Neuron (in vitro differentiated cells): Measurements from ENCODE around the gene SLC25A12.
"Not testable (repeated sequence)": the region's sequence is repeated elsewhere in the genome, so short reads cannot be mapped to it uniquely, and the experiment has no call there.

Source experiments
- H2AFZ ChIP-seq: one replicate; pipeline ENCODE4 v1.6.1; 2013; ENCODE audit warnings: low read depth, mild to moderate bottlenecking, inconsistent platforms, low read length, moderate library complexity
- H3K27me3 ChIP-seq: one replicate; pipeline ENCODE4 v1.6.1; 2013; ENCODE audit warnings: low read length; ENCODE audit not compliant: insufficient read depth
- H3K36me3 ChIP-seq: one replicate; pipeline ENCODE4 v1.6.1; 2013; ENCODE audit warnings: low read length; ENCODE audit not compliant: insufficient read depth
- H3K4me1 ChIP-seq: one replicate; pipeline ENCODE4 v1.6.1; 2013; ENCODE audit warnings: low read length; ENCODE audit not compliant: insufficient read depth
- H3K4me3 ChIP-seq: 2 replicates; pipeline ENCODE4 v1.5.1; 2013; ENCODE audit warnings: mild to moderate bottlenecking, low read length, moderate library complexity
- H3K9me3 ChIP-seq: one replicate; pipeline ENCODE4 v1.6.1; 2013; ENCODE audit warnings: low read length

Gene SLC25A12

DNA sequence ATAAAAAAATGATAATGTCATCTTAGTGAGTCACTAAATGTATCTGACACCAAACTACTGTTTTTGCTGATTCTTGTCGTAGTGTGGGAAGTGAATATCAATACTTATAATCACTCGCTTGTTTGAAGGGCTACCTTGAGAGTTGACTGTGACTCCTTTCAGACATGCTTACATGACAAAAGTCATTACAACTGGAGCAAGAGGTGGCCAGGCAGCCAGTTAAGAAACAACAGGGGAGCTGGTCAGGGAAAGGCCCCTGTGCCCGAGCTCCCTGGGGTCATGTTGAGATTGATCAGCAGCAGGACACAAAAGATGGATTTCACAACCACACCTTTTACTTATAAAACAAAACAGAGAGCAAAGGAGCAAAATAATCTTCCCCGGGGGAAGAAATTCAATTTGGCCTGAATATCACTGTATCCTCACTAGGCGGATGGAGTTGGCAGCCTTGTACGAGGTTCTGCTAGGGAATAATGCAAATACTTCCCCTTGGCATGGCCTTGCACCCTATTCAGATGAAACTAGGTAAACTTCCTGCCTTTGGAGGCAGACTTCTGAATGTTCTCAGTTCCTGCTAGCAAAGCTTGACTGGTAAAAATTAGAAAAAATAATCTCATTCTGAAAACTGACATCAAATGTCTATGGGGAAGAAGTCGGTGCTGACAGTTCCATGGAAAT, 105.6 kb downstream of the SLC25A12 start:
- Histone ChIP-seq H3K36me3 (peaks cover 60% of the 10 kb centered on the region), H2AFZ (no peak overlapping the region), H3K9me3 (no peaks in the 10 kb centered on the region), H3K4me3 (no peak overlapping the region), H3K4me1 (peaks cover 9% of the 10 kb centered on the region), H3K27me3 (no peaks in the 10 kb centered on the region)

DNA sequence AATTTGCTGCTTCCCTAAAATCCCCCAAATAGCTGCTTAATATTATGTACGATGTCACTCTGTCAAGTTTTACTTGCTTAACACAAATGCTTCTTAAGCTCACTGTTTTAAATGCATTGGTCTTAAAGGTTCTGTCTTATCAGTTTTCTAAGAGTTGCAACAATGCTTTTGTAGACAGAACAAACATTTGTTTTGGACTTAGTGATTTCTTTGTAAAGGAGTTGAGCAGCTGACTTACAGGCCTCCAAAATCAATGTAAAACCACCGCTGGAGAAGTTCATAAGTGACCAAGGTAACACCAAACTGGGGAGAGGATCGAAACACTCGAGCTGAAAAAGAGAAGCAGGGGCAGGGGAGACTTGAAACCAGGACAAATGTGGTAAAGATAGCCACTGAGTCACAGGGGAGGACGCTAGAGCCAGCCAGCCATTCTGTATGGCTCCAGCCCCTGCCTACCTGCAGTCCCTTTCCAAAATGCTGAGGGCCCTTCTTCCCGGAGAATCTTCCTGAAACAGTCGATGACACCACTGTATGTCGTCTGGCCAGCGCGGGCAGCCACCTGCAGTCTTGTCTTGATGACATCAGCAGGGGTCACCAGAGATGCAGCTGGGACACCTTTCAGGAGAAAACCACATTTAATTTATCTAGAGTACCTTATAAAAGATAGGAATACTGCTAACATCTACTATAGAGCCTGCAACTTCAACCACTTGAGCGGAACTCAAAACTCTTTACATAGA, 106.5 kb downstream of the SLC25A12 start:
- Histone ChIP-seq H3K27me3 (no peaks in the 10 kb centered on the region), H3K36me3 (peaks cover 62% of the 10 kb centered on the region), H3K4me3 (no peak overlapping the region), H3K9me3 (no peaks in the 10 kb centered on the region), H2AFZ (no peak overlapping the region), H3K4me1 (no peaks in the 10 kb centered on the region)

DNA sequence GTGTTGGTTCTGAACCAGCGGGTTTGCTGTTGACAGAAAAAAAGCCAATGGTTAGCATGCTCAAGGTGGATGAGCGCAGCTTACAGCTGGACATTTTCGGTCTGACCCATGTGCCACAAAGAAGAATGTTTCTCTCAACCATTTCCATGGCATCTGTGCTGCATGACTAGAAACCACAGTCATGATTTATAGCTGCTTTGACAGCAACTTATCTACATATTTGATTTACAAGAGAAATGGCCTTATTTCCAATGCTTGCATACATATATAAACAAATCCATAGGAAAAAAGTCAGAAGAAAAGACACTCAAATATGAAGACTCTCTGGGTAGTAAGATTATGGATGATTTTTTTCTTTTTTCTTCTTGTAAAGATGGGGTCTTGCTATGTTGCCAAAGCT, 108.6 kb downstream of the SLC25A12 start:
- no peaks in the 10 kb centered on the region for H3K4me1 ChIP-seq
- no peak overlapping the region for H3K4me3 ChIP-seq
- no peaks in the 10 kb centered on the region for H3K27me3 ChIP-seq
- H2AFZ ChIP-seq: no peak overlapping the region
- peaks cover 55% of the 10 kb centered on the region for H3K36me3 ChIP-seq
- peaks cover 3% of the 10 kb centered on the region for H3K9me3 ChIP-seq

DNA sequence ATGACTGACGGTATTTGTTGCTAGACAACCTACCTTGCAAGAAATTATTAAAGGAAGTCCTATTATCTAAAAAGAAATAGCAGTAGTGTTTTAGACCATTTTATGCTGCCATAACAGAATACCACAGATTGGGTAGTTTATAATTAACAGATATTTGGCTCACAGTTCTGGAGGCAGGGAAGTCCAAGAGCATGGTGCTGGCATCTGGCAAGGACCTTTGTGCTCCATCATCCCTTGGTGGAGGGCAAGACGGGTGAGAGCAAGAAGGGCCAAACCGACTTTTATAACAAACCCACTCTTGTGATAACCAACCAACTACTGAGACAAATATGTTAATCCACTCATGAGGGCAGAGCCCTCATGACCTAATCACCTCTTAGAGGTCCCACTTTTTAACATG, 115.5 kb downstream of the SLC25A12 start:
- Histone ChIP-seq H3K36me3 (peaks cover 6% of the 10 kb centered on the region), H3K9me3 (peaks cover 5% of the 10 kb centered on the region), H2AFZ (no peak overlapping the region), H3K4me3 (no peak overlapping the region), H3K27me3 (no peaks in the 10 kb centered on the region), H3K4me1 (no peaks in the 10 kb centered on the region)

DNA sequence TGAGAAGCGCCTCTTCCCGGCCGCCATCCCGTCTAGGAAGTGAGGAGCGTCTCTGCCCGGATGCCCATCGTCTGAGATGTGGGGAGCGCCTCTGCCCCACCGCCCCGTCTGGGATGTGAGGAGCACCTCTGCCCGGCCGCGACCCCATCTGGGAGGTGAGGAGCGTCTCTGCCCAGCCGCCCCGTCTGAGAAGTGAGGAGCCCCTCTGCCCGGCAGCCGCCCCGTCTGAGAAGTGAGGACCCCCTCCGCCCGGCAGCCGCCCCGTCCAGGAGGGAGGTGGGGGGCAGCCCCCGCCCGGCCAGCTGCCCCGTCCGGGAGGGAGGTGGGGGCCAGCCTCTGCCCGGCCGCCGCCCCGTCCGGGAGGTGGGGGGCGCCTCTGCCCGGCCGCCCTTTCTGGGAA, 119.5 kb downstream of the SLC25A12 start:
- not testable (repeated sequence) for H2AFZ ChIP-seq, H3K36me3 ChIP-seq, H3K4me1 ChIP-seq, H3K27me3 ChIP-seq, H3K9me3 ChIP-seq, H3K4me3 ChIP-seq

DNA sequence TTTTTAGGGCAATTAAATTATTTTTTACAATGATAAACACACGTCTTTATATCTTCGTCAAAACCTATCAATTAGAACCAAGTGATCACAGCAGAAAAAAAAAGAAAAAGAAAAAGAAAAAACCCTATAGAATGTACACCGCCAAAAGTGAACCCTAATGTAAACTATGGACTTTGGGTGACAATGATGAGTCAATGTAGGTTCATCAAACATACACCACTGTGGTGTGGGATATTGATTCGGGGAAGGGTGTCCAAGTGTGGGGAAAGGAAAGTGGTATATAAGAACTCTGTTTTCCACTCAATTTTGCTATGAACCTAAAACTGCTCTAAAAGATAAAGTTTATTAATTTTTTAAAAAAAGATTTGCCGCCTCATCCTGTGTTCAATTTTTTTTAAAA, 121.7 kb downstream of the SLC25A12 start:
- no peak overlapping the region for H3K4me3 ChIP-seq
- no peaks in the 10 kb centered on the region for H3K27me3 ChIP-seq
- H3K9me3 ChIP-seq: peaks cover 3% of the 10 kb centered on the region
- no peaks in the 10 kb centered on the region for H3K36me3 ChIP-seq
- no peak overlapping the region for H2AFZ ChIP-seq
- no peaks in the 10 kb centered on the region for H3K4me1 ChIP-seq

DNA sequence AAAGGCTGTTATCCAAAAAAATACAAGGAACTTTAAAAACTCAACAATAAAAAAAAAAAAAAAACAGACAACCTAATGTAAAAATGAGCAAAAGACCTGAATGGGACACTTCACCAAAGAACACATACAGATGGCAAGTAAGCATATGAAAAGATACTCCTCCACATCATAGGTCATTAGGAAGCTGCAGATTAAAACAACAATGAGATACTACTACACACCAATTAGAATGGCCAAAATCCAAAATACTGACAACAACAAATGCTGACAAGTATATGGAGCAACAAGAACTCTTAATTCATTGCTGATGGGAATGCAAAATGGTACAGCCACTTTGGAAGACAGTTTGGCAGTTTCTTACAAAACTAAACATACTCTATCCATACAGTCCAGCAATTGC, 122.6 kb downstream of the SLC25A12 start:
- peaks cover 3% of the 10 kb centered on the region for H3K9me3 ChIP-seq
- no peaks in the 10 kb centered on the region for H3K27me3 ChIP-seq

DNA sequence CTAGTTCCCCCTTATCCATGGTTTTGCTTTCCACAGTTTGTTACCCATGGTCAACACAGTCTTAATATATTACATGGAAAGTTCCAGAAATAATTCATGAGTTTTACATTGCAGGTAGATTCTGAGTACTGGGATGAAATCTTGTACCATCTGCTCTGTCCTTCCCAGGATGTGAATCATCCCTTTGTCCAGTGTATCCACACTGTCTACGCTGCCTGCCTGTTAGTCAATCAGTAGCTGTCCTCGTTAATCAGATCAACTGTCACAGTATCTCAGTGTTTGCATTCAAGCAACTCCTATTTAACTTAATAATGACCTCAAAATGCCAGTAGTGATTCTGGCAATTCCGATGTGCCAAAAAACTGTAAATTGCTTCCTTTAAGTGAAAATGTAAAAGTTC, 130.4 kb downstream of the SLC25A12 start:
- Histone ChIP-seq H2AFZ (no peak overlapping the region), H3K36me3 (peaks cover 18% of the 10 kb centered on the region), H3K4me3 (no peak overlapping the region), H3K4me1 (no peaks in the 10 kb centered on the region), H3K9me3 (no peaks in the 10 kb centered on the region), H3K27me3 (no peaks in the 10 kb centered on the region)

More for the DNA sequence above, 122.6 kb downstream of the SLC25A12 start:
- Histone ChIP-seq H2AFZ (no peak overlapping the region), H3K4me1 (no peaks in the 10 kb centered on the region), H3K36me3 (no peaks in the 10 kb centered on the region), H3K4me3 (no peak overlapping the region)

DNA sequence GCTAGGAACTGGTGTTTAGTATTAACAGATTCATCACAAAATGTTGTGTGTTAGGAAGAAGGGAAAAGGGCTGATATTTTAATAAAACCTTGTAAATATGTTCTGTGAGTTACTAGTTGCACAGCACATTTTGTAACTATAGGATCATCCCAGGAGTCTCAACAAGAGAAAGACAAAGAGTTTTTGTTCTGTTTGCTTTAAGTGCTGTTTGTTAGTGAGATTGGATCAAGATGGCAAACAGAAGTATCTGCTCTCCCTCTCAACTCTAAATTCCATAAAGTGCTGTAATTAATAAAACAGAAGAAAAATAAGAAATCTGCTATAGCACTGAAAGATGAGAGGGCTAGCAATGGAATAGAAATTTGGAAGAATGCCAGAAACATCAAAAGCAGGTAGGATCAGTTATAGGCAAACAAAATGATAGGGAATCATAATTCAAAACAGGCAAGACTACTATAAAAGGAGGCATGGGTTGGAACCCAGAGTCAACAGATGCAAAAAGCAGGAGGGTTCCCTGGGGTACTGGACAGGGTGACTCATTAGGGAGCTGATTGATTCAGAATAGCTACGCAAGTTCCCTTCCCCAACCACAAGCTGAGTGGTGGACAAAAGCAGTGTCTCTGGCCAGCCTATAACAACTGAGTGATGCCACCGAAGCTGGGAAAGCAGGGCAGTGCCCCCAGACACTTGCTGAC, 131.0 kb downstream of the SLC25A12 start:
- Histone ChIP-seq H3K4me1 (no peaks in the 10 kb centered on the region), H3K4me3 (no peak overlapping the region), H3K9me3 (no peaks in the 10 kb centered on the region), H2AFZ (no peak overlapping the region), H3K27me3 (no peaks in the 10 kb centered on the region), H3K36me3 (peaks cover 18% of the 10 kb centered on the region)

DNA sequence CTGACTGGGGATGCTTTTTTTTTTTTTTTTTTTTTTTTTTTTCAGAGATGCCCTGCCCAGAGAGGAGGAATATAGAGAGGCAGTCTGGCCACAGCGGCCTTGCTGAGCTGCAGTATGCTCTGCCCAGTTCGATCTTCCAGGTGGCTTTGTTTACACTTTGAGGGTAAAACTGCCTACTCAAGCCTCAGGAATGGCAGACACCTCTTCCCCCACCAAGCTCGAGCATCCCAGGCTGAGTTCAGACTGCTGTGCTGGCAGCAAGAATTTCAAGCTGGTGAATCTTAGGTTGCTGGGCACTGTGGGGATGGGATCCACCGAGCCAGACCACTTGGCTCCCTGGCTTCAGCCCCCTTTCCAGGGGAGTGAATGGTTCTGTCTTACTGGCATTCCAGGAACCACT, 132.9 kb downstream of the SLC25A12 start:
- H3K9me3 ChIP-seq, H2AFZ ChIP-seq, H3K4me3 ChIP-seq, H3K27me3 ChIP-seq, H3K4me1 ChIP-seq: not testable (repeated sequence)
- H3K36me3 ChIP-seq: peaks cover 18% of the 10 kb centered on the region

DNA sequence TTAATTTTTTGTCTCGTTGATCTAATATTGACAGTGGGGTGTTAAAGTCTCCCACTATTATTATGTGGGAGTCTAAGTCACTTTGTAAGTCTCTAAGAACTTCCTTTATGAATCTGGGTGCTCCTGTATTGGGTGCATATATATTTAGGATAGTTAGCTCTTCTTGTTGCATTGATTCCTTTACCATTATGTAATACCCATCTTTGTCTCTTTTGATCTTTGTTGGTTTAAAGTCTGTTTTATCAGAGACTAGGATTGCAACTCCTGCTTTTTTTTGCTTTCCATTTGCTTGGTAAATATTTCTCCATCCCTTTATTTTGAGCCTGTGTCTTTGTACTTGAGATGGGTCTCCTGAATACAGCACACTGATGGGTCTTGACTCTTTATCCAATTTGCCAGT, 135.3 kb downstream of the SLC25A12 start:
- H3K36me3 ChIP-seq: peaks cover 26% of the 10 kb centered on the region
- H3K9me3 ChIP-seq, H3K4me1 ChIP-seq, H3K27me3 ChIP-seq, H3K4me3 ChIP-seq, H2AFZ ChIP-seq: not testable (repeated sequence)

DNA sequence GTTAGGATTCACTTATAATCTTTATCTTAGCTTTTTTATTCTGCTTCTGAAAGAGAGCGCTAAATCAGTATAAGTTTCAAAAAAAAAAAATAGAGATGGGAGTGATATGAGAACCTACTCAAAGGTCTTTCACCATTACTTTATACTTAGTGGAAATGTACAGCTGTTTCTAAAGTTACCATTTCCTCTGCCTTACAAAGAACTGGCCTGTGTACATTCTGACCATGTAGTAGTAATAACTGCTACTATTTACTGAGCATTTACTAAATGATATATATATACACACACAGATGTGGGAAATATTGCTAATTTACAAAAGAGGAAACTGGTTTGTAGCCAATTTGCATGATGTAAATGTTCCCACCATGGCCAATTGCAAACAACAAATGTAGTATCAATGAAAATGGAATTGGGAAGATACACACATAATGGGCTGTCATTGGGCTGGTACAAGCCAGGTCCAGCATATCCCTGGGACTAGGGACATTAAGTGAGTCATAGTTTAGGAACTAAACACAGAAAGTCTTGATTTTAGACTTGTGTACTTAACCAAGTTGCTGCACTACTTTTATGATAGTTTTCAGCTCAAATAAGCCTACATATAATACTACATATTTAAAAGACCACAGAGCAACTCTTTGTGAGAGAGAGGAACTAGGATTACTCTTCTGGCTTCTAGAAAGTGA, 139.6 kb downstream of the SLC25A12 start:
- H3K27me3 ChIP-seq: no peaks in the 10 kb centered on the region
- no peak overlapping the region for H2AFZ ChIP-seq
- H3K9me3 ChIP-seq: peaks cover 3% of the 10 kb centered on the region
- H3K4me3 ChIP-seq: no peak overlapping the region
- peaks cover 47% of the 10 kb centered on the region for H3K36me3 ChIP-seq
- no peaks in the 10 kb centered on the region for H3K4me1 ChIP-seq

DNA sequence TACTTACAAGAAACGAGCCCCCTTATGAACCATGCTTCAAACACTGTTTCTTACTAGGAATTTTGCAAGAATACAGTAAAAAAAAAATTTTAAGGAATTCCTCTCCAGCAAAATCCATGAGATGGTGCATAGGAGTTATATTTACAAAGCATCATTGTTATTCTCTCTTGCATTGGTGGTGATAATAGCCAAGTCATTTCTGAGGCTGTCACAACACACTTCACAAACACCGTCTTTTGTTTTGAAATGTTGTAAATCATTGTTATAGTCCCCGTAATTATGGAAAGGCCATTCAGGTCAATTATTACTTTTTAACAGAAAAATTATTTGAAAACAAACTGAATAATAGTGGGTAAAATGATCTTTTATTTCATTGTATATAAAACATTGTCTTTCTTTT, 146.7 kb downstream of the SLC25A12 start:
- Histone ChIP-seq H2AFZ (no peak overlapping the region), H3K36me3 (peaks cover 76% of the 10 kb centered on the region), H3K4me1 (no peaks in the 10 kb centered on the region)

More for the DNA sequence above, 146.7 kb downstream of the SLC25A12 start:
- Histone ChIP-seq H3K27me3 (no peaks in the 10 kb centered on the region), H3K4me3 (no peak overlapping the region), H3K9me3 (no peaks in the 10 kb centered on the region)
